Choroid plexus epithelial cell (primary cell): ENCODE results near the gene PVALEF.

Source experiments
- DNase-seq: peaks from one replicate; pipeline ENCODE4 v3.0.0-alpha.2; 2010; ENCODE audit warnings: low read depth
- H3K4me3 ChIP-seq: 2 replicates; pipeline ENCODE4 v1.5.1; 2011; ENCODE audit warnings: low read depth, mild to moderate bottlenecking, control low read depth, low read length, moderate library complexity
- CTCF ChIP-seq: conservative IDR thresholded peaks from 2 replicates; pipeline ENCODE4 v1.5.1; 2011; ENCODE audit warnings: low read depth, mild to moderate bottlenecking, control low read depth, inconsistent platforms, low read length, moderate library complexity

PVALEF gene

GRCh38 chr17:81167638-81168037, 2.3 kb downstream of the PVALEF start:
- DNase-seq = no peak
- H3K4me3 ChIP-seq = no peak overlapping the region
- TF ChIP-seq CTCF = no peak

DNA sequence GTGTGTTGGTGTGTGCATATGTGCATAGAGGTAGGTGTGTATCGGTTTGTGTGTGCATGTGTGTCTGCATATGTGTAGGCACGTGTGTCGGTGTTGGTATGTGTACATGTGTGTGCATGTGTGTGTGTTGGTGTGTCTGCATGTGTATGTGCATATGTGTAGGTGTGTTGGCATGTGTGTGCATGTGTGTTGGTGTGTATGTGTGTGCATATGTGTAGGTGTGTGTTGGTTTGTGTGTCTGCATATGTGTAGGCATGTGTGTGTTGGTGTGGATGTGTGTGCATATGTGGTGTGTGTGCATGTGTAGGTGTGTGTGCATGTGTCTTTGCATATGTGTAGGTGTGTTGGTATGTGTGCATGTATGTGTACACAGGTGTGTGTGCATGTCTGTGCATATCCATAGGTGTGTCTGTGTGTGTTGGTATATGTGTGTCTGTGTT, 4.6 kb downstream of the PVALEF start:
- DNase-seq = no peak
- no peak overlapping the region for H3K4me3 ChIP-seq
- TF ChIP-seq CTCF = no peak

- DNase-seq = no peak
- H3K4me3 ChIP-seq = no peak overlapping the region
- no peak for TF ChIP-seq CTCF
Observed at GRCh38 chr17:81170727-81171494, 5.6 kb downstream of the PVALEF start.

- H3K4me3 ChIP-seq = no peak overlapping the region
- no peak for TF ChIP-seq CTCF
- peak; percentile 61 for DNase-seq
Observed at GRCh38 chr17:81171941-81172340, 6.6 kb downstream of the PVALEF start.

DNA sequence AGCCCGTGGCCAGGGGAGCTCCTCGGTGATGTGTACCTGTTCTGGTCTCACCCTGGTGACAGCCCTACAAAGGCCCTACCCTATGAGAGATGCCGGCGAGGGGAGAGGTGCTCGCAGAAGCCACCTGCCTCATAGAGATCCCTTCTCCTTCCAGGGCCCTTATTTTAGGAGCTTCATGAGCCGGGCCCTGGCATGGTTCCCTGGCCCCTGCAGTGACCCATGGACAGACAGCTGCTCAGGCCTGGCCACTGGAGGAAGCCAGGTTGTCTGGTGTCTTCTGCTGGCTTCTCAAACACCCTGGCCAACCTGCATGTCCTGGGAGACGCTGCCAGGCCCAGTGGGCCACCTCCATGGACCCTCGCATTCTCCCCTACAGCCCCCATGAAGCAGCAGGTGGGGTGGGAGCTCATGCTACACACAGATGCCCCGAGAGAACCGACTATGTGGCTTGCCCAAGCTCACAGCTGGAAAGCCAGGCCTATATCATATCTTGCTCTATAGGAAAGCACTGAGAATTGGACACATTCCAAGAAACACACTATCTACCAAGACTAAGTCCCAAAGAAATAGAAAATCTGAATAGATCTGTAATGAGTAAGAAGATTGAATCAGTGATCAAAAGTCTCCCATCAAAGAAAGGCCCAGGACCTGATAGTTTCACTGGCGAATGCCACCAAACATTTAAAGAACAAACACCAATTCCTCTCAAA, 7.9 kb downstream of the PVALEF start:
- no peak overlapping the region for H3K4me3 ChIP-seq
- no peak for TF ChIP-seq CTCF
- peak; percentile 52 for DNase-seq

GRCh38 chr17:81173762-81174155, 8.5 kb downstream of the PVALEF start:
- no peak for TF ChIP-seq CTCF
- DNase-seq = no peak
- H3K4me3 ChIP-seq = no peak overlapping the region
